Heart right ventricle (tissue), 16 donors: ENCODE data around the gene CCDC77. TPM values are rescaled to one million over a fixed set of nuclear protein-coding genes. Genes with fewer than 3 reads are reported as not detected.

ENCODE experiments used
- ATAC-seq, 8 donors: fragments of 200-7000 bp; cut with Tn5 transposase; one replicate each; pipeline ENCODE4 v1.9.1; 2020; ENCODE audit warnings: mild to moderate bottlenecking in 8 of 8, moderate library complexity in 8 of 8, moderate number of reproducible peaks in 1 of 8
- DNase-seq, 2 donors: peaks; one replicate each; pipeline ENCODE4 v3.0.0-alpha.2; 2020
- H3K27ac ChIP-seq, 10 donors: fragments of 200-600 bp; sonication (generic) in 2 of 10; one replicate each; pipeline versions ENCODE4 v1.5.0 to v1.8.0; 2020 to 2022; ENCODE audit warnings: mild to moderate bottlenecking in 3 of 10
- H3K27me3 ChIP-seq, 7 donors: fragments of 200-600 bp; one replicate each; pipeline ENCODE4 v1.8.0; 2021 to 2022; ENCODE audit warnings: mild to moderate bottlenecking in 2 of 7
- H3K36me3 ChIP-seq, 9 donors: fragments of 200-600 bp; sonication (generic) in 1 of 9; one replicate each; pipeline versions ENCODE4 v1.5.0 to v1.8.0; 2020 to 2022; ENCODE audit warnings: mild to moderate bottlenecking in 2 of 9
- H3K4me1 ChIP-seq, 9 donors: fragments of 200-600 bp; sonication (generic) in 1 of 9; one replicate each; pipeline versions ENCODE4 v1.5.0 to v1.8.0; 2020 to 2022; ENCODE audit warnings: mild to moderate bottlenecking in 4 of 9
- H3K4me3 ChIP-seq, 10 donors: fragments of 200-600 bp; sonication (generic) in 2 of 10; one replicate each; pipeline versions ENCODE4 v1.5.0 to v1.8.0; 2020 to 2022; ENCODE audit warnings: mild to moderate bottlenecking in 7 of 10, moderate library complexity in 2 of 10
- H3K9me3 ChIP-seq, 11 donors: fragments of 200-600 bp in 10 of 11; sonication (generic) in 2 of 11; one replicate each; pipeline versions ENCODE4 v1.5.0 to v1.8.0; 2013 to 2022; ENCODE audit warnings: mild to moderate bottlenecking in 2 of 11, control low read depth in 1 of 11, moderate library complexity in 1 of 11
- WGBS, 2 donors: extraction: QIAGEN DNeasy Blood & Tissue Kit; methylation state at CpG; one replicate each; pipeline ENCODE4 v1.1.7; 2013; ENCODE audit warnings: inconsistent platforms in 1 of 2; 5-methylcytosine and 5-hydroxymethylcytosine counted together
- intact Hi-C, 10 donors: fragments of 100-400 bp; cut with DNase I; formaldehyde crosslinking; loops; one replicate each; pipeline versions ENCODE4 v1.11.1 to v1.14.2; 2022
- polyA plus RNA-seq, 2 donors: library from polyadenylated mRNA; stranded (reverse); fragments of 200-250 nt; gene quantifications; one replicate each; pipeline ENCODE4 v1.2.3, GENCODE V29; 2013
- total RNA-seq, 10 donors: library from RNA; stranded (reverse); fragmentation: NEBNext Ultra II Directional in 3 of 10; extraction: Animal tissue kit (Norgen Biotek cat#: 25700) in 3 of 10; gene quantifications; one replicate each; pipeline versions ENCODE4 v1.2.1 to v1.2.4, GENCODE V29; 2021 to 2023
- TF ChIP-seq, protein P1 (sequence below), 9 donors: fragments of 200-600 bp; sonication (generic) in 2 of 9; IDR thresholded peaks; one replicate each; pipeline versions ENCODE4 v1.5.0 to v1.8.0; 2021 to 2022; ENCODE audit warnings: antibody characterized with exemption in 9 of 9, mild to moderate bottlenecking in 5 of 9, moderate library complexity in 1 of 9
- donor health status: Arrhythmogenic right ventricular cardiomyopathy.
- donor health status: ischemic (EF 13 %, LVEDD 7.1; RV severe dilation, severe dysfunction).
- donor health status: healthy with polysubstance abuse.
- donor health status: DM: no; HTN: yes; CAD: no.
- donor health status: DM: no; HTN: no; CAD: no.
- donor health status: ischemic (EF 25% LVEDD 6.9; RV normal size, moderate dysfunction).
- donor health status: ischemic (EF 25% LVEDD 5.7; RV mildly dilated, moderate dysfunction).
- donor health status: healthy.
- donor health status: DM: yes; HTN: yes; CAD: no.
- donor health status: Ischemic cardiomyopathy.
- donor health status: ischemic (EF 35%, LVEDD 5.7; RV mildly dilated, moderate dysfunction).
- donor health status: nonischemic (EF 11% LVEDD 7.7; RV severe dilation, severe dysfunction).
- donor health status: DM: yes; HTN: yes; CAD: no.
- donor health status: PGD.
- donor health status: ischemic (EF 29% LVEDD 5.4; RV normal size, mild dysfunction).
- donor health status: nonischemic (EF 23%, LVEDD 6.1; RV moderate dilation, normal function).

CCDC77 gene
- total and polyA plus RNA-seq, 12 donors = 1.8 to 4.5 (median 3.6) TPM

DNA sequence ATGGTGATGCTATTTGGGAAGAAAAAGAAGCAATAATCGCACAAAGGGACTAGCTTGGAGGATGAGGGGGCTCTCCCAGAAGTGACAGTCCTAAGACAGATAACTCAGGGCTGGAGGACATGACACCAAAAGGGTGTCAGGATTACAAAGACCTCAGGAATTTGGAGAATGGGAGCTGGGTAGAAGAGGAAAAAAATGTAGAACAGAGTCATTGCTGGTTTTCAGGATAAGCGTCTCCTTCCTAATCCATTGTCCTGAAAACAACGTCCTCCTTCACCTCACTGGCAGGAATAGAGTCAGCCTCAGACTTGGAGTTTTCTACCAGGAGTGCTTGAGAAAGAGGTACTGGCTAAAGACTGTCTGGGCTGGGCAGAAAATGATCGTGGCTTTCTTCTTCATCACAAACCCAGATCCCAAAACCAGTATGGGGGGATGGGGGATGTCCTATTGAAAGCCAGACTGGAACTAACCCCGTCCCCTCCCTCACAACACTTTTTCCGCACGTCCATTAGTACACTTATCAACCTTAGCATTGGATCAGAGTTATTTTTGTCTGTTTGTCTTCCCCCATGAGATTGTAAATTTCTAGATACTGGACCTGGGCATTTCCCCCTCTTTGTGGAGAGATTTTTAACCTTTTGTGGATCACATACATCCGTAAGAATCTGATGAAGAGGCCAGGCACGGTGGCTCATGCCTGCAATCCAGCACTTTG lies 72.6 kb downstream of the CCDC77 start:
- Histone ChIP-seq H3K4me1 (peaks cover 0 to 70% (median 6%) of the 10 kb centered on the region in 9 donors), H3K27me3 (peaks cover 0 to 15% (median 5%) of the 10 kb centered on the region in 7 donors), H3K27ac (peak overlapping the region in 9 of 10 donors; percentile 1 to 83 (median 69)), H3K4me3 (no peak overlapping the region), H3K9me3 (no peaks in the 10 kb centered on the region), H3K36me3 (no peaks in the 10 kb centered on the region)
- peak in 6 of 8 donors; percentile 49 to 83 (median 66) for ATAC-seq
- TF ChIP-seq, protein P1, sequence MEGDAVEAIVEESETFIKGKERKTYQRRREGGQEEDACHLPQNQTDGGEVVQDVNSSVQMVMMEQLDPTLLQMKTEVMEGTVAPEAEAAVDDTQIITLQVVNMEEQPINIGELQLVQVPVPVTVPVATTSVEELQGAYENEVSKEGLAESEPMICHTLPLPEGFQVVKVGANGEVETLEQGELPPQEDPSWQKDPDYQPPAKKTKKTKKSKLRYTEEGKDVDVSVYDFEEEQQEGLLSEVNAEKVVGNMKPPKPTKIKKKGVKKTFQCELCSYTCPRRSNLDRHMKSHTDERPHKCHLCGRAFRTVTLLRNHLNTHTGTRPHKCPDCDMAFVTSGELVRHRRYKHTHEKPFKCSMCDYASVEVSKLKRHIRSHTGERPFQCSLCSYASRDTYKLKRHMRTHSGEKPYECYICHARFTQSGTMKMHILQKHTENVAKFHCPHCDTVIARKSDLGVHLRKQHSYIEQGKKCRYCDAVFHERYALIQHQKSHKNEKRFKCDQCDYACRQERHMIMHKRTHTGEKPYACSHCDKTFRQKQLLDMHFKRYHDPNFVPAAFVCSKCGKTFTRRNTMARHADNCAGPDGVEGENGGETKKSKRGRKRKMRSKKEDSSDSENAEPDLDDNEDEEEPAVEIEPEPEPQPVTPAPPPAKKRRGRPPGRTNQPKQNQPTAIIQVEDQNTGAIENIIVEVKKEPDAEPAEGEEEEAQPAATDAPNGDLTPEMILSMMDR (IDR thresholded peaks at IDR 0.05) = no peak
- 25 to 31% methylated on average over 9 of the region's 9 CpGs for WGBS, 2 donors
- no peak for DNase-seq
- intact Hi-C loops = no loop called here

DNA sequence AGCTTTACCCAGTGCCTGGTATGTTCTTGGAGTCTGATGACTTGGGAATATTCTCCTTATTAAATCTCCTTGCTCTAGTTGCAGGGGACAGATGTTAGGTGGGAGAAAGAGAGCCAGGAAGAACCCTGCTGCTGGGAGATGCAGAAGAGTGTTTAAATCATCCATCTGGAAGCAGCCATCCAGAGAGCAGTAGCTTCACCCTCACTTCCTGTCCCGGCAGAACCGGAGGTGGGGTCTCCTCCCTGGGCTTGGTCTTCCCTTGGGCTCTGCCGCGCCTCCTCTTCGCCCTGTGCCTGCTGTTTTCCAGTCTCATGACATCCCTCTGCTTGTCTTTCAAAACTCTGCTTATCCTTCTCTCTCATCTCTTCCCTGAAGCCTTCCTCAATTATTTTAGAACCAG lies 73.8 kb downstream of the CCDC77 start:
- Histone ChIP-seq H3K9me3 (no peaks in the 10 kb centered on the region), H3K4me1 (peaks cover under 1 to 68% (median 6%) of the 10 kb centered on the region in 9 donors), H3K36me3 (no peaks in the 10 kb centered on the region), H3K27ac (peak overlapping the region in 6 of 10 donors; percentile 20 to 83 (median 70)), H3K4me3 (no peak overlapping the region), H3K27me3 (peaks cover 0 to 15% (median 5%) of the 10 kb centered on the region in 7 donors)
- intact Hi-C loops = no loop called here
- WGBS, 2 donors = 30 to 35% methylated on average over 5 of the region's 5 CpGs
- TF ChIP-seq, protein P1 (IDR thresholded peaks at IDR 0.05) = no peak
- ATAC-seq (no peak), DNase-seq (no peak)

DNA sequence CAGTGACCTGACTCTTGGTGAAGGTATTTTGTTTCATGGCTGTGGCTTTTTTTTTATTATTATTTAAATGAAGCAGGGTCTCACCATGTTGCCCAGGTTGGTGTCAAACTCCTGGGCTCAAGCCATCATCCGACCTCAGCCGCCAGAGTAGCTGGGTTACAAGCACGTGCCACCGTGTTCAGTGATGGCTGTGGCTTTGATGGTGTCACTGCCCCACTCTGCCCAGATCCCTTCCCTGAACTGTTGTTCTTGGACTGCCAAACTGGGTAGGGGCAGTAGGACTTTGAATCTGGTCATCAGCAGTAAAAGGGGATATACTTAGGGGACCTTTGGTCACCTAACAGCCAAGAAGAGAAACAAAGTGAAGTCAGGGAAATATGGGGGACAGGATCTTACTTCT lies 77.7 kb downstream of the CCDC77 start:
- Histone ChIP-seq H3K9me3 (no peaks in the 10 kb centered on the region), H3K27me3 (peaks cover 0 to 13% (median 0%) of the 10 kb centered on the region in 7 donors), H3K27ac (peak overlapping the region in 3 of 10 donors; percentile 4 to 48 (median 47)), H3K4me3 (no peak overlapping the region), H3K36me3 (no peaks in the 10 kb centered on the region), H3K4me1 (peaks cover 16 to 87% (median 27%) of the 10 kb centered on the region in 9 donors)
- ATAC-seq (no peak), DNase-seq (no peak)
- TF ChIP-seq, protein P1 (IDR thresholded peaks at IDR 0.05) = no peak
- intact Hi-C loops = no loop called here
- 53 to 81% methylated on average over 4 of the region's 4 CpGs for WGBS, 2 donors

DNA sequence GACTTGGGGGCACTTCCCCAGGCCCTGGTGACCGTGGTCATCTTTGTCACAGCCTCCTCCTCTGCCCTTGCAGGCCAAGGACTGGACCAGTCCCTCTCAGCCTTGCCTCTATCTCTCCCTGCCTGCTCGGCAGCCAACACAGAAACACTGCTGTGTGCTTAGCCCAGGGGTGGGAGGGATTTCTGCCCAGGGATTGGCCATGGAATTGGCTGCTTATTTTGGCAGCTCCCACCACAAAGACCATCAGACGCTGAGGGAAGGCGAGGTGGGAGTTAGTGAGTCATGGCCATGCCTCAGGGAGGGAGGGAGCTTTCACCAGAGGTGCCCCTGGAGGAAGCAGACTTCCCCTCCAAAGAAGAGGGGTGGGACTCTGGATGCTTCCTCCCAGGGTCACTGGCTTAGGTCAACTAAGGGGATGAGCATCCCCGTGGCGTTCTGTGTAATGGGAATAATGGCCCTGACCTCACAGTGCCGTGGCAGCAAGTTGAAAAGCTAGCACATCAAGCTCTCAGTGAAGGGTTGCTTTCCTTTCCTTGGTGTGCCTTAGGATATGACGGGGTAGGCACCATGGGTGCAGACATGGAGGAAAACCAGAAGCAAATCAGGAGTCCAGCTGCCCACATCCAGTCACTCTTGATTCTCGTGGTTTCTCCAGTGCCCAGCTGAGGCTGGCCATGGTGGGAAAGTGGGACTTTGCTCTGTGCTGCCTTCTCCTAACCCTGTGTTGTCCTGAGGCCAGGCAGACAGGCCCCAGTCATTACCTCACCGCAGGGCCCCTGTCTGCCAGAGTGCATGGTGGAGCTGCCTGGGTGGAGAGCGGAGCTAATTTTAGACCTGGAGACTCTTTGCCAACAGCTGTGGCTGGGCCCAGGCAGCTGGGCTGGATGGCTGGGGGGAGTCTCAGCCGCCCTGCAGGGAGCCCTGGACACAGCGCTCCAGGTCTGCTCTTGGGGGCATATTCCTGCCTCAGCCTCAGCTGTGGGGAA lies 79.7 kb downstream of the CCDC77 start:
- no peak overlapping the region for H3K4me3 ChIP-seq

More for the DNA sequence above, 79.7 kb downstream of the CCDC77 start:
- no peaks in the 10 kb centered on the region for H3K36me3 ChIP-seq
- no peaks in the 10 kb centered on the region for H3K9me3 ChIP-seq
- intact Hi-C loops = no loop called here
- H3K4me1 ChIP-seq = peaks cover 14 to 69% (median 27%) of the 10 kb centered on the region in 9 donors
- DNase-seq (peak; percentile 69 to 75), ATAC-seq (peak; percentile 92 to 98 (median 95))
- peak overlapping the region; percentile 70 to 94 (median 88) for H3K27ac ChIP-seq
- peaks cover 0 to 7% (median 0%) of the 10 kb centered on the region in 7 donors for H3K27me3 ChIP-seq
- TF ChIP-seq, protein P1 (IDR thresholded peaks at IDR 0.05) = no peak
- WGBS, 2 donors = 24 to 33% methylated on average over 13 of the region's 13 CpGs
